Fibroblast of skin of scalp (primary cell): ENCODE data around the gene UNC13C.

Experiments used
- DNase-seq: peaks from one replicate; pipeline ENCODE4 v3.0.0-alpha.2; 2013

The UNC13C gene

GRCh38 chr15:54026258-54026657 is 48.0 kb downstream of the UNC13C start:
- DNase-seq = no peak

GRCh38 chr15:54026891-54027290 is 48.6 kb downstream of the UNC13C start:
- no peak for DNase-seq

- no peak for DNase-seq
Observed at GRCh38 chr15:54029081-54029480, 50.8 kb downstream of the UNC13C start.

- no peak for DNase-seq
Observed at GRCh38 chr15:54032066-54032465, 53.8 kb downstream of the UNC13C start.

- DNase-seq = no peak
Observed at GRCh38 chr15:54033356-54033860, 55.2 kb downstream of the UNC13C start.

GRCh38 chr15:54033869-54034458 is 55.7 kb downstream of the UNC13C start:
- DNase-seq = no peak

GRCh38 chr15:54035616-54036015 is 57.4 kb downstream of the UNC13C start:
- no peak for DNase-seq

- no peak for DNase-seq
Observed at GRCh38 chr15:54045397-54045796, 67.2 kb downstream of the UNC13C start.

GRCh38 chr15:54046093-54046492 is 67.9 kb downstream of the UNC13C start:
- DNase-seq = no peak

- DNase-seq = no peak
Observed at GRCh38 chr15:54064365-54064764, 86.1 kb downstream of the UNC13C start.

GRCh38 chr15:54066403-54066802 is 88.2 kb downstream of the UNC13C start:
- DNase-seq = no peak

GRCh38 chr15:54082836-54083492 is 104.7 kb downstream of the UNC13C start:
- peak; percentile 6 for DNase-seq

- DNase-seq = no peak
Observed at GRCh38 chr15:54083501-54083900, 105.3 kb downstream of the UNC13C start.

GRCh38 chr15:54083991-54084390 is 105.8 kb downstream of the UNC13C start:
- DNase-seq = no peak

- no peak for DNase-seq
Observed at GRCh38 chr15:54088837-54089236, 110.6 kb downstream of the UNC13C start.

GRCh38 chr15:54089776-54090175 is 111.5 kb downstream of the UNC13C start:
- no peak for DNase-seq

- DNase-seq = no peak
Observed at GRCh38 chr15:54091651-54092050, 113.4 kb downstream of the UNC13C start.

GRCh38 chr15:54094661-54095060 is 116.4 kb downstream of the UNC13C start:
- DNase-seq = no peak

GRCh38 chr15:54097019-54097418 is 118.8 kb downstream of the UNC13C start:
- DNase-seq = no peak

- no peak for DNase-seq
Observed at GRCh38 chr15:54099010-54099409, 120.8 kb downstream of the UNC13C start.

- DNase-seq = no peak
Observed at GRCh38 chr15:54101664-54102270, 123.5 kb downstream of the UNC13C start.

- DNase-seq = no peak
Observed at GRCh38 chr15:54102704-54103103, 124.5 kb downstream of the UNC13C start.

GRCh38 chr15:54109014-54109413 is 130.8 kb downstream of the UNC13C start:
- no peak for DNase-seq

- DNase-seq = no peak
Observed at GRCh38 chr15:54119051-54119450, 140.8 kb downstream of the UNC13C start.
